Measurements from ENCODE around the gene PRODH2. TPM values are rescaled to one million over a fixed set of nuclear protein-coding genes. Genes with fewer than 3 reads are reported as not detected.

PRODH2 gene
- total RNA-seq, 1 donor from 2014 or later: 11.5 TPM

GRCh38 chr19:35833972-35834371 lies 21.3 kb upstream of the PRODH2 start:
- TF ChIP-seq, protein P1, sequence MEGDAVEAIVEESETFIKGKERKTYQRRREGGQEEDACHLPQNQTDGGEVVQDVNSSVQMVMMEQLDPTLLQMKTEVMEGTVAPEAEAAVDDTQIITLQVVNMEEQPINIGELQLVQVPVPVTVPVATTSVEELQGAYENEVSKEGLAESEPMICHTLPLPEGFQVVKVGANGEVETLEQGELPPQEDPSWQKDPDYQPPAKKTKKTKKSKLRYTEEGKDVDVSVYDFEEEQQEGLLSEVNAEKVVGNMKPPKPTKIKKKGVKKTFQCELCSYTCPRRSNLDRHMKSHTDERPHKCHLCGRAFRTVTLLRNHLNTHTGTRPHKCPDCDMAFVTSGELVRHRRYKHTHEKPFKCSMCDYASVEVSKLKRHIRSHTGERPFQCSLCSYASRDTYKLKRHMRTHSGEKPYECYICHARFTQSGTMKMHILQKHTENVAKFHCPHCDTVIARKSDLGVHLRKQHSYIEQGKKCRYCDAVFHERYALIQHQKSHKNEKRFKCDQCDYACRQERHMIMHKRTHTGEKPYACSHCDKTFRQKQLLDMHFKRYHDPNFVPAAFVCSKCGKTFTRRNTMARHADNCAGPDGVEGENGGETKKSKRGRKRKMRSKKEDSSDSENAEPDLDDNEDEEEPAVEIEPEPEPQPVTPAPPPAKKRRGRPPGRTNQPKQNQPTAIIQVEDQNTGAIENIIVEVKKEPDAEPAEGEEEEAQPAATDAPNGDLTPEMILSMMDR (conservative IDR thresholded peaks at IDR 0.05): no peak
- DNase-seq (ENCODE audit: extremely low spot score, unreplicated experiment): no peak
- Mint-ChIP-seq H3K27ac (no peak overlapping the region), H3K9me3 (no peaks in the 10 kb centered on the region), H3K27me3 (peaks cover 46% of the 10 kb centered on the region), H3K4me1 (ENCODE audit: unreplicated experiment) (no peaks in the 10 kb centered on the region), H3K36me3 (no peaks in the 10 kb centered on the region), H3K4me3 (no peak overlapping the region)

DNA sequence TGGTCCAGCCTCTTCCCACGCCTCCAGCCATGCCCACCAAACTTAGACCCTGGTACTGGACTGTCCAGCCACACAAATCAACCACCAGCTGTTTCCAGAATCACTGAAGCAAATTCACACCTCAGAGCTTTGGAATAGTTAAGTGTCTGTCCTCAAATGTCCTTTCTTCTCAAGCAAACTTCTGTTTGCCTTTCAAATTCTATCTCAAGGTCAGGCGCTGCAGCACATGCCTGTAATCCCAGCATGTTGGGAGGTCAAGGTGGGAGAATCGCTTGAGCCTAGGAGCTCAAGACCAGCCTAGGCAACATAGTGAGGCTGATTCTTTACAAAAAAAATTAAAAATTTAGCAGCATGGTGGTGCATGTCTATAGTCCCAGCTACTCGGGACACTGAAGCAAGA lies 19.4 kb upstream of the PRODH2 start:
- no peak overlapping the region for H3K4me3 Mint-ChIP-seq
- H3K27me3 Mint-ChIP-seq: peaks cover 45% of the 10 kb centered on the region
- H3K4me1 Mint-ChIP-seq (ENCODE audit: unreplicated experiment): no peaks in the 10 kb centered on the region
- TF ChIP-seq, protein P1 (conservative IDR thresholded peaks at IDR 0.05): no peak
- no peak overlapping the region for H3K27ac Mint-ChIP-seq
- H3K36me3 Mint-ChIP-seq: no peaks in the 10 kb centered on the region
- no peaks in the 10 kb centered on the region for H3K9me3 Mint-ChIP-seq
- DNase-seq (ENCODE audit: extremely low spot score, unreplicated experiment): no peak

DNA sequence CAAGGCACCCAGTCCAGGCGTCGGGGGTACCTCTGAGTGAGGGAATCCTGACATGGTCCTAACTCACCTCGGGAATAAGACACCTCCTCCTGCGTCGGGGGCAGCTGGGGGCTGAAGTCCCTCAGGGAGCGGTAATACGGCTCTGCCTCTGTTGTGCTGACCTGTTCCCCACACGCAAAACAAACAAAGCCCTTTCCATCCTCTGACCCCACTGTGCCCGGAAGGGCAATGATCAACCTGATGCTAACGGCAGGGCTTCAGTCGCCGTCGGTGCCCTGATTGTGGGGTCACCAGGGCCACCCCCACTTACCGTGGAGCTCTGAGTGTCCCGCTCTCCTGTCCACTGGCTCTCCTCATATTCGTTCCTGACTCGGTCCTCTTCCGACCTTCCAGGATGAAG lies 18.3 kb upstream of the PRODH2 start:
- Mint-ChIP-seq H3K27me3 (peaks cover 42% of the 10 kb centered on the region), H3K4me1 (ENCODE audit: unreplicated experiment) (no peaks in the 10 kb centered on the region), H3K9me3 (no peaks in the 10 kb centered on the region), H3K4me3 (no peak overlapping the region), H3K27ac (no peak overlapping the region), H3K36me3 (no peaks in the 10 kb centered on the region)
- no peak for DNase-seq (ENCODE audit: extremely low spot score, unreplicated experiment)
- TF ChIP-seq, protein P1 (conservative IDR thresholded peaks at IDR 0.05): no peak

GRCh38 chr19:35828692-35829301 lies 16.2 kb upstream of the PRODH2 start:
- H3K27ac Mint-ChIP-seq: no peak overlapping the region
- H3K36me3 Mint-ChIP-seq: no peaks in the 10 kb centered on the region
- peak; percentile 80 for DNase-seq (ENCODE audit: extremely low spot score, unreplicated experiment)
- H3K9me3 Mint-ChIP-seq: no peaks in the 10 kb centered on the region
- H3K4me1 Mint-ChIP-seq (ENCODE audit: unreplicated experiment): no peaks in the 10 kb centered on the region
- peaks cover 40% of the 10 kb centered on the region for H3K27me3 Mint-ChIP-seq
- TF ChIP-seq, protein P1 (conservative IDR thresholded peaks at IDR 0.05): no peak
- no peak overlapping the region for H3K4me3 Mint-ChIP-seq

- Mint-ChIP-seq H3K4me1 (ENCODE audit: unreplicated experiment) (no peaks in the 10 kb centered on the region), H3K9me3 (no peaks in the 10 kb centered on the region), H3K27me3 (peaks cover 32% of the 10 kb centered on the region), H3K4me3 (no peak overlapping the region), H3K36me3 (no peaks in the 10 kb centered on the region), H3K27ac (no peak overlapping the region)
- no peak for DNase-seq (ENCODE audit: extremely low spot score, unreplicated experiment)
- TF ChIP-seq, protein P1 (conservative IDR thresholded peaks at IDR 0.05): no peak
Observed at GRCh38 chr19:35824150-35824549, 11.5 kb upstream of the PRODH2 start.

DNA sequence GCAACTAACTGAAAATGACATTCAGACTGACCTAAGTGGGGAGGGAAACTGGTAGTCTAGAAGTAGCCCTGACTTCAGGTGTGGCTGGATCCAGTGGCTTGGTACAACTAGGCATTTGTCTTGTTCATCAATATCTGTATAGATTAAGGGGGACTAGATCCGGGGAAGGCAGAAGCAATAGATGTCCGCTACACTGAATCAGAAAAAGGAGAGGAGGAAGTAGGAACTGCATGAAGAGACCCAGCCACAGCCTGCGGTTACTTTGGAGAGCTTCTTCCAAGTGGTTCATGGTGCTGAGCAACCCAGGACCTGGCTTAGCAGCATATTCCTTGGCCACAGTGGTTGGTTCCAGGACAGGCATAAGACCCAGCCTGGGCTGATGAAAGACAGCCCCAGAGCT lies 9.9 kb upstream of the PRODH2 start:
- Mint-ChIP-seq H3K27me3 (peaks cover 30% of the 10 kb centered on the region), H3K27ac (no peak overlapping the region), H3K4me3 (no peak overlapping the region), H3K36me3 (no peaks in the 10 kb centered on the region), H3K4me1 (ENCODE audit: unreplicated experiment) (no peaks in the 10 kb centered on the region), H3K9me3 (no peaks in the 10 kb centered on the region)
- no peak for DNase-seq (ENCODE audit: extremely low spot score, unreplicated experiment)
- TF ChIP-seq, protein P1 (conservative IDR thresholded peaks at IDR 0.05): no peak
